NCI-H146 treated with DMSO at 0.1 percent for 48 hours (cell line): ENCODE data around the gene SYCN.

Experiments used
- DNase-seq: peaks from one replicate; lab custom pipeline; 2025; ENCODE audit not compliant: unreplicated experiment; lab: John Stamatoyannopoulos, UW

Gene SYCN

GRCh38 chr19:39194832-39195542, 9.1 kb downstream of the SYCN start:
- DNase-seq, result no peak

GRCh38 chr19:39193803-39194202, 10.3 kb downstream of the SYCN start:
- DNase-seq, result no peak

- no peak for DNase-seq
Measured at GRCh38 chr19:39192846-39193245, 11.2 kb downstream of the SYCN start.

GRCh38 chr19:39190768-39191167, 13.3 kb downstream of the SYCN start:
- DNase-seq, result no peak

- no peak for DNase-seq
Measured at GRCh38 chr19:39188960-39189359, 15.1 kb downstream of the SYCN start.

GRCh38 chr19:39187552-39187943, 16.5 kb downstream of the SYCN start:
- no peak for DNase-seq

GRCh38 chr19:39186391-39186790, 17.7 kb downstream of the SYCN start:
- no peak for DNase-seq

GRCh38 chr19:39183104-39183503, 21.0 kb downstream of the SYCN start:
- no peak for DNase-seq

- no peak for DNase-seq
Measured at GRCh38 chr19:39182174-39182505, 21.9 kb downstream of the SYCN start.

GRCh38 chr19:39181500-39182173, 22.4 kb downstream of the SYCN start:
- DNase-seq, result no peak

GRCh38 chr19:39180749-39181148, 23.3 kb downstream of the SYCN start:
- no peak for DNase-seq

GRCh38 chr19:39179754-39180153, 24.3 kb downstream of the SYCN start:
- DNase-seq, result no peak

- no peak for DNase-seq
Measured at GRCh38 chr19:39178296-39179006, 25.6 kb downstream of the SYCN start.

- no peak for DNase-seq
Measured at GRCh38 chr19:39177736-39178135, 26.3 kb downstream of the SYCN start.

- no peak for DNase-seq
Measured at GRCh38 chr19:39177110-39177699, 26.9 kb downstream of the SYCN start.

GRCh38 chr19:39175564-39175963, 28.5 kb downstream of the SYCN start:
- DNase-seq, result no peak

GRCh38 chr19:39174558-39175544, 29.2 kb downstream of the SYCN start:
- DNase-seq, result no peak

- DNase-seq, result no peak
Measured at GRCh38 chr19:39174142-39174541, 29.9 kb downstream of the SYCN start.

GRCh38 chr19:39173502-39173991, 30.5 kb downstream of the SYCN start:
- DNase-seq, result no peak

GRCh38 chr19:39172700-39173501, 31.2 kb downstream of the SYCN start:
- DNase-seq, result no peak
